ENCODE data around the gene SLC39A12.
"Not testable (repeated sequence)": the region's sequence is repeated elsewhere in the genome, so short reads cannot be mapped to it uniquely, and the experiment has no call there.

Gene SLC39A12

GRCh38 chr10:17951868-17952371 is at the start of gene SLC39A12:
TSS of gene SLC39A12 (plus strand) at chr10:17951918. CDS start at chr10:17953277, 1,359 bp downstream.
- DNase-seq (ENCODE audit: low spot score): no peak

- no peak for DNase-seq (ENCODE audit: low spot score)
Measured at GRCh38 chr10:17904564-17904963, 47.2 kb upstream of the SLC39A12 start.

DNA sequence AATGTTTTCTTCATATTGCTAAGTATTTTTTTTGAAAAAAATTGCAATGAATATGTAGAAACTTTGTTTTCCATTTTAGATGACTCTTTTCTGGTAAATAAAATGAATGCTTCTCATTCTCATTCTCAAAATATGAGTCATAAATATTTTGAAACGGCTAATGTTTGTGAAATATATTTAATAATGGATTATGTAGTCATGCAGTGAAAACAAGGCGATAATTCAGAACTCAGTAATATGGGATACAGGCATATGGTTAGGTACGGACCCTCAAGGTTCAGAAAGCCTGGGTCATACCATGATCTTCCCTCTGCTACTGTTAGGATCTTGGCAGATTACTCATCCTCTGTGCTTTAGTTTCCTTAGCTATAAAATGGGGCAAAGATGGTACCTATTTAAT is 46.2 kb upstream of the SLC39A12 start:
- DNase-seq (ENCODE audit: low spot score): no peak

DNA sequence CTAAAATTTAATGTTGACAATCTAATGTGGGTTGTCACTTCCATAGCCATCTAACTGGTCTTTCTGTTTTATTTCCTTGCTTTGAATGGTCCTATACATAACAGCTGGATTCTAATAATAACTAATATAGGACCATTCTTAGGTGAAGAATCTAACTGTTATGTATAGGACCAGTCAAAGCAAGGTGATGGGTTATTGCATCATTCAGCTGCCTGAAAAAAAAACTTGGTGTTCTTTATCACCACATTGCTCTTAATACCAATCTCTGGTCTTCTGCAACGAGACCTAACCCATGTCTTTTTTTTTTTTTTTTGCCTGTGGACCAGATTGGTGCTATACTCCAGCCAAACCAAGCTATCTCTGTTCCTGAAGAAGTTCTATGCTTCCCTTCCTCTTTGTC is 45.7 kb upstream of the SLC39A12 start:
- DNase-seq (ENCODE audit: low spot score): no peak

DNA sequence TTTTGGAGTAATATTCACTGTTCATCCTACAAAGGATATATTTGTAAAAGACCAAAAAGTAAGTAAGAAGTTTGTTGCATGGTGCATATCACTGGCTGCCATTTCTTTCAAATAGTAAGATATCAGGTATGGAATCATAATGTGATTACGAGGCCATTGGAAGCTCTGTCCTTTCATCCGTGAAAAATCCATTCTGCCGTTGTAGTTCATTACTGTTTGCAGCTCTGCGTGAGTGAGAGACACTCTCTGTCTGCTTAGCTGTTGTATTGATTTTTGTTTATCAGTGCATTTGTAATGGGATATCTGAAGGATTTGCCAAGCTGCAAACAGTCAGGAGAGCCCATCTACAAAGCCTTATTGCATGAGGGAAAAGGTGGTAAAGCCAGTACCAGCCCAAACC is 44.1 kb upstream of the SLC39A12 start:
- no peak for DNase-seq (ENCODE audit: low spot score)

GRCh38 chr10:17910125-17910789 is 41.5 kb upstream of the SLC39A12 start:
- peak; percentile 4 for DNase-seq (ENCODE audit: low spot score)

- no peak for DNase-seq (ENCODE audit: low spot score)
Measured at GRCh38 chr10:17912754-17913153, 39.0 kb upstream of the SLC39A12 start.

- no peak for DNase-seq (ENCODE audit: low spot score)
Measured at GRCh38 chr10:17913604-17914003, 38.1 kb upstream of the SLC39A12 start.

DNA sequence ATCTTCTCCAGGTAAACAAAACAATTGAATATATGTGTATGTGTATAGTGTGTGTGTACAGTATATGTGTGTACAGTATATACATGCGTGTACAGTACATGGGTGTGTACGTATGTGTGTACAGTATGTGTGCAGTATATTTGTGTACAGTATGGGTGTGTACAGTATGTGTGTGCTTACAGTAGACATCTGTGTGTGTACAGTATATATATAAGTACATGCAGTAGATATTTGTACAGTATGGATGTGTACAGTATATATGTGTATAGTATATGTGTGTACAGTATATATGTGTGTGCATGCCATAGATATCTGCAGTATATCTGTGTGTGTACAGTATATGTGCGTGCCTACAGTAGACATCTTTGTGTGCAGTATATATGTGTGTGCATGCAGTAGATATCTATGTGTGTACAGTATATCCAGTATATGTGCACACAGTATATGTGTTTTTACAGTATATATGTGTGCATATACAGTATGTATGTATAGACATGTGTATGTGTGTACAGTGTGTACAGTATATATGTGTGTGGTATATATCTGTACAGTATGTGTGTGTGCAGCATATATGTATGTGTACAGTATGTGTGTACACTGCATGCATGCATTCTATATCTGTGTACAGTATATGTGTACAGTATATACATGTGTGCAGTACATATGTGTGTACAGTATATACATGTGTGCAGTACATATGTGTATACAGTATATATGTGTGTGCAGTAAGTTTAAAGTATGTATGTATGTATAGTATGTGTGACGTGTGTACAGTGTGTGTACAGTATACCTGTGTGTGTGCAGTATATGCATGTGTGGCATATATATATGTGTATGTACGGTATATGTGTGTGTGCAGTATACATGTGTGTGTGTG is 37.3 kb upstream of the SLC39A12 start:
- no peak for DNase-seq (ENCODE audit: low spot score)

DNA sequence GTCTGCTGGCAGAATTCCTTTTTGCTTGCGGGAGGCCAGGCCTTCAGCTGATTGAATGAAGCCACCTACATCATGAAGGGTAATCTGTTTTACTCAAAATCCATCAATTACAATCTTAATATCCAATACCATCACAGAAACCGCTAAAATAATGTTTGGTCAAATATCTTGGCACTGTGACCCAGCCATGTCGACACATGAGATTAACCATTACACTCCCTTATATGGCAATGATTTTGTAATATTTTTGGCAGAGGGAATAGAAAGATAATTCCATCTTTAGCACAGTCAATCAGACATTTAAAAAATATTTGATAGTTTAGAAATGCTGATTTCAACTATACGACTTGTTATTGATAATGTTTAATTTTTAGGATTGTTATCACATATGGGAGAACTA is 36.5 kb upstream of the SLC39A12 start:
- no peak for DNase-seq (ENCODE audit: low spot score)

GRCh38 chr10:17918187-17918903 is 33.4 kb upstream of the SLC39A12 start:
- DNase-seq (ENCODE audit: low spot score): no peak

- DNase-seq (ENCODE audit: low spot score): no peak
Measured at GRCh38 chr10:17921378-17921777, 30.3 kb upstream of the SLC39A12 start.

DNA sequence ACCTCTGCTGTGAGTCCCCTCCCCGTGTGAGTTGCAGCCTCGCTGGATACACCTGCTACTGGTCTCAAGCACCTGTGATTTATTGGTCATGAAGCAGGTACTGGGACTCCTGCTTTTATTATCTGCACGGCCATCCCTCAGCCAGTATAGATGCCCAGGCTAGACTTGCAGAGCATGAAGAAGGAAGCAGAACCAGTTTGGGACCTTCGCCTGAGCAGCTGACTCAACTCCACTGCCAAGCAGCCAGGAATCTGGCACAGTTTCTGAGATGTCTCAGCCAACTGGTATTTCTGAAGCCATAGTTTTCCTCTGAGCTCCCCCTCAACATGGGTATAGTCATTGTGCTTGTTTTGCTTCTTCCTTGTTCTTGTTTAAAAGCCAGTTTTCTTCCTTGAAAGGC is 28.0 kb upstream of the SLC39A12 start:
- DNase-seq (ENCODE audit: low spot score): no peak

- no peak for DNase-seq (ENCODE audit: low spot score)
Measured at GRCh38 chr10:17943033-17943745, 8.5 kb upstream of the SLC39A12 start.

- DNase-seq (ENCODE audit: low spot score): not testable (repeated sequence)
Measured at GRCh38 chr10:17950269-17950668, 1.4 kb upstream of the SLC39A12 start.

DNA sequence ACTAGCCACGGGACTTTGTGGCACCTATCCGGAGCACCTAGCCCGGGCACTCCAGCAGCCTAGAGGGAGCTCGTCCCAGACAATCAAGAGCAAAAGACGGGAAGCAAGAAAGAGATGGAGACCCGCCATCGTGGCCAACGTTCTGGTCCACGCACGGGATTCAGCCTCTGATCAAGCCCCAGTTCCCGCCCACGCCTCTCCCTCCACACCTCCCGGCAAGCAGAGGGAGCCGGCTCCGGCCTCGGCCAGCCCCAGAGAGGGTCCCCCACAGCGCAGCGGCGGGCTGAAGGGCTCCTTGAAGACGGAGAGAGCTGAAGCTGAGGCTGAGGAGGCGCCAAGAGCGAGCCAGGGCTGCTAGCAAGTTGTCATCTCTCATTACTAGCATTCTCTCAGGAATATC is 992 bp upstream of the SLC39A12 start:
- DNase-seq (ENCODE audit: low spot score): no peak

DNA sequence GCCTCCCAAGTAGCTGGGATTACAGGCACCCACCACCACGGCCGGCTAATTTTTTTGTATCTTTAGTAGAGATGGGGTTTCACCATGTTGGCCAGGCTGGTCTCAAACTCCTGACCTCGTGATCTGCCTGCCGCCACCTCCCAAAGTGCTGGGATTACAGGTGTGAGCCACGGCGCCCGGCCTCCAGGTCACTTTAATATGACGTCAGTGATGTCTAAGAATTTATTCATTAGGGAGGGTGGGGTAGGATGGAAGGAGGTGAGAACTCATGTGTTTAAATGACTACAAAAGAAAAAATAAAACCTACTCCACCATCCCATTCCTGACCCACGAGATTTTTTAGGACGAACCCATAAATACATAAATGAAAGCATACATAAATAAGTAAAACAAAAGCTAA is 2.7 kb downstream of the SLC39A12 start:
- DNase-seq (ENCODE audit: low spot score): not testable (repeated sequence)

- DNase-seq (ENCODE audit: low spot score): no peak
Measured at GRCh38 chr10:17954861-17955260, 3.1 kb downstream of the SLC39A12 start.

DNA sequence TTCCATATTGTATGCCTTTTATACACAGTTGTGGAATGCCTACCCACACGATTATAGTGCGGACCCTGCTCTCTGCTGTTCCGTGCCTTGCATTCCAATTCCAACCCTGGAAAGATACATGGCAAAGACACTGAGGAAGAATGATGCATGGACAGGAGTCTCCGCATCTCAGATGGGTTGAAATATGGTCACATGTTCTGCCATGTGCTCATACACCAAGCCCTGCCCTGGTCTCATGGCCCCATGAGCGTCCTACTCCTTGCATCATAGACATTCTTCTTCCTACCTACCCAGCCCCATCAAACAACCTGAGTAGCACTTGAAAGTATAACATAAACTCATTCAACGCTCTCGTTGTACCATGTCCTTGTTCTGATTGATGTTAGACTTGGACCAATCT is 6.3 kb downstream of the SLC39A12 start:
- DNase-seq (ENCODE audit: low spot score): no peak

DNA sequence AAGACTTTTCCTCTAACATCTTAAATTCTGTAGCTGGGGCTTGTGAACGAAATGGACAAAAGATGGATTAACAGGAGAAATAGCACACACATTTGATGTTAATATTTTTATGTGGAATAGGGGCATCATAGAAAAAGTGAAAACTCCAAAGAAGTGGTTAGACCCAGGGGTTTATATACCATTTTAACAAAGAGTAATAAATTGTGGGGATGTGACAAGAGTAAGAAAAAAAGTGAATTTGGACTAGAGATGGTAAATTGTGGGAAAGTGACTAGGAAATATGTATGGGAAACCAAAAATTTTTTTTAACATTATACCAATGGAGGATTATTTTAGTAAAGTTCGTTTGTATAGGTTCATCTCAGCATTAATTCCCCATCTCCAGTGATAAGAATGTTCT is 8.2 kb downstream of the SLC39A12 start:
- DNase-seq (ENCODE audit: low spot score): no peak

- no peak for DNase-seq (ENCODE audit: low spot score)
Measured at GRCh38 chr10:17961551-17962422, 10.1 kb downstream of the SLC39A12 start.

Data from CD4-positive, alpha-beta T cell treated with Interleukin-2 at 100 ng/mL for 4 hours (primary cell).